GM12872 (cell line): ENCODE data around the gene TREX2.

Experiments
- TF ChIP-seq, protein P1 (sequence below): IDR thresholded peaks from 3 replicates; pipeline ENCODE4 v1.5.1; 2011; ENCODE audit warnings: low read depth, mild to moderate bottlenecking, low read length, moderate library complexity; ENCODE audit not compliant: insufficient read depth

The TREX2 gene

DNA sequence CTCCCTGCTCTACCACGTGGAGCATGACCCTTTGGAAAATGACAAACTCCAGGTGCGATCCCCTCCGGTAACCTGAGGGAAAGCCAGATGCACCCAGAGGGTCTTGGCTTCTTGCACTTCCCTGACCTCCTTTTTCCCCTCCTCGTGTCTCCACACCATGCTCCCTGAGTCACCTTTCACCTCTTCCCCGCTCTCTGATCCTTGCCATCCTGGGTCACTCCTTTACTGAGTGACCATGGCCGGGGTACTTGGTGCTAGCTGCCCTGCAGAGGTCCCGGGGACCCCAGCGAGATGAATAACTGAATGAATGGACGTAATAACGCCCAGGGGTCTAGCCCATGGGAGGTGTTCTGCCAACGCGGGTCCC, 35.0 kb downstream of the TREX2 start:
- TF ChIP-seq, protein P1, sequence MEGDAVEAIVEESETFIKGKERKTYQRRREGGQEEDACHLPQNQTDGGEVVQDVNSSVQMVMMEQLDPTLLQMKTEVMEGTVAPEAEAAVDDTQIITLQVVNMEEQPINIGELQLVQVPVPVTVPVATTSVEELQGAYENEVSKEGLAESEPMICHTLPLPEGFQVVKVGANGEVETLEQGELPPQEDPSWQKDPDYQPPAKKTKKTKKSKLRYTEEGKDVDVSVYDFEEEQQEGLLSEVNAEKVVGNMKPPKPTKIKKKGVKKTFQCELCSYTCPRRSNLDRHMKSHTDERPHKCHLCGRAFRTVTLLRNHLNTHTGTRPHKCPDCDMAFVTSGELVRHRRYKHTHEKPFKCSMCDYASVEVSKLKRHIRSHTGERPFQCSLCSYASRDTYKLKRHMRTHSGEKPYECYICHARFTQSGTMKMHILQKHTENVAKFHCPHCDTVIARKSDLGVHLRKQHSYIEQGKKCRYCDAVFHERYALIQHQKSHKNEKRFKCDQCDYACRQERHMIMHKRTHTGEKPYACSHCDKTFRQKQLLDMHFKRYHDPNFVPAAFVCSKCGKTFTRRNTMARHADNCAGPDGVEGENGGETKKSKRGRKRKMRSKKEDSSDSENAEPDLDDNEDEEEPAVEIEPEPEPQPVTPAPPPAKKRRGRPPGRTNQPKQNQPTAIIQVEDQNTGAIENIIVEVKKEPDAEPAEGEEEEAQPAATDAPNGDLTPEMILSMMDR, result no peak

DNA sequence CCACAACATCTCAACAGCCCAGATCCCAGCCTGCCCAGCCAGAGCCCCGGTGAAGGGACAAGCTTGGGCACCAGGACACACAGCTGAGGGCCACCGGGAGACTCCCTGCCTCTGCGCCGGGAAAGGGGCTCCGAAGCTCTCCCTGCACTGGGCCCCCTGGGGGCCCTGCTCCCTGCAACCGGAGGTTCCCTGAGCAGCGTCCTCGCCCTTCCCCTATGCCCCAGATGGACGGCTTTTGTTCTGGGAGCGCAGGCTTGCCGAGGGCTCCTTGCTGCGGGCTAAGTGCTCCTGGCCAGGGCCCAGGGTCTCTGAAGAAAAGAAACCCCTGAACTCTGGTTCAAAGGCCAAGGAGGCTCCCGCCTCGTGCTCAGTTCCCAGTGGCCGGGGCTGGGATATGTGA, 35.5 kb downstream of the TREX2 start:
- TF ChIP-seq, protein P1, result no peak

DNA sequence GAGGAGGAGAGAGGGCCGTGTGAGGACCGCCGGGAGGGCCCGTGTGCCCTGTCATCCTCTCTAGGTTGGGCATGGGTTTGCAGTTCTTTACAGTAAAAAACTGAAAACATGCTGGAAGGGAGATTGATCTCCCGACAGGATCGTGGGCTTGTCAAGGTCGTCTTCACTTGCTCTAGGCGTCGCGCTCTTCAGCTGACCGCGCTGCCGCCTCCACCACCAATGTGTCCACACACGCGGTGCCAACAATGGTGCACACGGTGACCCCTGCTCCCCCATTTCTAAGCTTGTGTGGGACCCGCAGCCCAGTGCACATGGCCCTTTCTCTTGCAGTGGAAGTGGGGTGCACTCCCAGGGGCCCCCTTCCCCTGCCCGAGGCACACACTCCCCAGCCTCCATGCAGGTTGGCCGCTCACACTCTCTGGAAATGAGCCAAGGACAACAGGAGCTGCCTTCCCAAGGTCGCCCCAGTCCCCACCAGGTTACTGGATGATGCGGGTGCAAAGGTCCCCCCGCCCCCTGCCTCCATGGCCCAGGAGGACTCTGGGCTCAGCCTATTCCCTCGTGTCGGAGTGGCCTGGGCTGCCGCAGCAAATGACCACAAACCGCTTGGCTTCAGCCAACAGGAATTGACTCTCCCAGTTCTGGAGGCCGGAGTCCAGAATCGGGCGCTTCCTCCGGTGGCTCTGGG, 36.3 kb downstream of the TREX2 start:
- TF ChIP-seq, protein P1, result no peak

DNA sequence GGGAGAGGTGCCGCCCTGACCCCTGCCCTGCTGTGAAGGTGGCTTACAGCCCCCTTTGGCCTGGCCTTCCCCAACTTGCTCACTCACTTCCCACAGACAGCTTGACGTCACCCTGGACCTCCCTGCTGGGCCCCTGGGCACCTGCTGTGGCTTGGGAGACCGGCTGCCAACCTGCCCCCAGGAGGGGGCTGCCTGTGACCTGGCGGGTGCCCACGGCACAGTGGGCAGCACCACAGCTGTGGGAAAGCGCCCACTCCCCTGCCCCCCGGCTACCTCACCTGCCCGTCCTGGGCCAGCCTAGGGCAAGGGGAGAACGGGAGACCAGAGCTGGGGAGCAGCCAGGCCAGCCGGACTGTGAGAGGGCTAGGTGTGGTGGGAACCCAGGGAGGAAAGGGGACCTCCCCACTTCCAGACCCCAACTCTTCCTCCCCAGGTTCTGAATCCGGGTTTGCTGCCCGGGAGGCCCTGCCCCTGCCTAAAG, 36.9 kb downstream of the TREX2 start:
- TF ChIP-seq, protein P1, result no peak

DNA sequence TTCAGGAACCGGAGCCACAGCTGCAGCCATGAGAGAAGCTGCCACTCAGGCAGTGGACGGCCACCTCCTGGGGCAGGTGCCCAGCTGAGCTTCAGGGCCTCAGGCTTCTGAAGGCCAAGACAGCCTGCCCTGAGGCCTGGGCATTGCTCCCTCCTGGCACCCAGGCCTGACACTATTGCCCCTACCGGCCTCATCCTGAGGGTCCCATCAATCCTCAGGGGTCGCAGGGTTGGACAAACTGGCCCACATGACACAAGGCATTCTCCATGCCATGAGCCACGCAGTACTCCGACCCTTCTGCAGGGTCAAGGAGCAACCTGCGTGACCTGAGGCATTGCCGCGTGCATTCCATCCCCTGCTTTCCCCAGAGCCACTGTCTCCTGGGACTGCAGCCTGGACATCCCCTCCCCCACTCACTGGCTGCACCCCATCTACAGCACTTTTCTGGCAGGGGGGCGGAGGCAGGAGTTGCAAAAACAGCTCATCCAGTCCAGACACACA, 37.6 kb downstream of the TREX2 start:
- TF ChIP-seq, protein P1, result no peak

DNA sequence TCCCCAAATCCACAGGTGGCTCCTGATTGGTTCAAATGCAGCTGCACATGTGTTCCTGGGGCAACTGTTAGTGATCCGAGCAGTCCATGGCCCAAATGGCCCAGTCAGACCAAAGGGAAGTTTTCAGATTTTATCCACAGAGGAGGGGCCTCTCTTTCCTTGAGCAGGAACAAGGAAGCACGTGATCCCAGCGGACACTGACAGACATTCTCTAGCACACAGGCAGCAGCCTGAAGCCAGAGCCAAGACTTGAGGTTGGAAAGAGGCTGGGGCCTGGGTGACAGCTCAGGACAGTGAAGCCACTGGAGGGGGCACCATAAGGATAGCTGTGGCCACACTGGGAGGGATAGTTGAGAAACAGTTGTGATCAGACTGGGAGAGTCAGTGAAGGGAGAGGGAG, 38.1 kb downstream of the TREX2 start:
- TF ChIP-seq, protein P1, result no peak

DNA sequence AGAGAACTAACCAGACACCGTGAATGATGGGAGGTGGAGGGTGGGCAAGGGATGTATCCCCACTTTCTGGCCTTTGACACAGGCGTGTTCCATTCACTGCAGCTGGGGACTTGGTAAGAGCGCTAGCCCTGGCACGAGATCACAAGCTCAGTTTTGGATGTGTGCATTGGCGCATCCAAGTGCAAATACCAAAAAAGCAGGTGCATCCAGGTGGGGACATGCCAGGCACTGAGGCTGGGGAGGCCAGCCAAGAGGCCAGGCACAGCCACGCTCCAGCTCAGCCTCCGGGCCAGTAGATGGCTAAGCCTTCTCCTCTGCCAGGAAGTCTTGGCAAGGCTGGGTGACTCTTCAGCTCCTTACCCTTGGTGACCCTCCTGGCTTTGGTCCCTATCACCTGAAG, 39.0 kb downstream of the TREX2 start:
- TF ChIP-seq, protein P1, result no peak
